Calu3 (cell line): ENCODE data around the gene AFP. TPM values are rescaled to one million over a fixed set of nuclear protein-coding genes. Genes with fewer than 3 reads are reported as not detected.
"Not testable (repeated sequence)": the region's sequence is repeated elsewhere in the genome, so short reads cannot be mapped to it uniquely, and the experiment has no call there.

Experiments
- Bru-seq: library from RNA; stranded (reverse); fragments of 400-500 nt; gene quantifications from one replicate; lab custom pipeline; 2021; lab: Mats Ljungman, UMichigan
- BruChase-seq, 2 experiments: library from RNA; stranded (reverse); fragments of 400-500 nt; gene quantifications; one replicate each; lab custom pipeline; 2021; lab: Mats Ljungman, UMichigan
- BruUV-seq: library from RNA; stranded (reverse); fragments of 400-500 nt; replicated peaks from 2 replicates; lab custom pipeline; 2021; lab: Mats Ljungman, UMichigan
- CTCF ChIA-PET: fragments of 300-600 bp; sonication (Branson Sonifier 250); formaldehyde crosslinking; loops from one replicate; lab custom pipeline; 2022; ENCODE audit warnings: antibody characterized with exemption; lab: Charles Lee
- DNase-seq: peaks from one replicate; pipeline ENCODE4 v3.0.0; 2022
- H3K27ac Mint-ChIP-seq: one replicate; pipeline ENCODE4 v1.8.0; 2022; ENCODE audit warnings: mixed read lengths; ENCODE audit not compliant: unreplicated experiment
- H3K27me3 Mint-ChIP-seq: one replicate; pipeline ENCODE4 v1.8.0; 2022; ENCODE audit warnings: mixed read lengths; ENCODE audit not compliant: unreplicated experiment
- H3K36me3 Mint-ChIP-seq: one replicate; pipeline ENCODE4 v1.8.0; 2022; ENCODE audit warnings: mild to moderate bottlenecking, moderate library complexity, mixed read lengths; ENCODE audit not compliant: insufficient read depth, unreplicated experiment
- H3K4me1 Mint-ChIP-seq: one replicate; pipeline ENCODE4 v1.8.0; 2022; ENCODE audit warnings: mild to moderate bottlenecking, low read depth, mixed read lengths; ENCODE audit not compliant: unreplicated experiment
- H3K4me3 Mint-ChIP-seq: one replicate; pipeline ENCODE4 v1.8.0; 2022; ENCODE audit warnings: mild to moderate bottlenecking, low read depth, moderate library complexity, mixed read lengths; ENCODE audit not compliant: unreplicated experiment
- H3K9me3 Mint-ChIP-seq: one replicate; pipeline ENCODE4 v1.8.0; 2022; ENCODE audit warnings: low read depth, mixed read lengths; ENCODE audit not compliant: unreplicated experiment
- CTCF ChIP-seq: fragments of 200-600 bp; IDR thresholded peaks from one replicate; pipeline ENCODE4 v1.8.0; 2022; ENCODE audit warnings: antibody characterized with exemption; ENCODE audit not compliant: unreplicated experiment
- intact Hi-C: fragments of 100-400 bp; cut with micrococcal nuclease; formaldehyde crosslinking; loops from one replicate; pipeline ENCODE4 v1.10.0; 2022; ENCODE audit not compliant: unreplicated experiment
- long read RNA-seq: library from polyadenylated mRNA; stranded (forward); transcript quantifications from one replicate; pipeline ENCODE4 v2.0.0, GENCODE V29; 2022
- total RNA-seq: library from RNA; stranded (reverse); gene quantifications from 2 replicates; pipeline ENCODE4 v1.2.3, GENCODE V29; 2022

The AFP gene
- total RNA-seq (0.24 TPM in 1 of 2 replicates, not detected in the other), Bru-seq, nascent RNA (percentile 4 among the genes with signal in this experiment), BruChase-seq, experiment 1, labeled RNA remaining after a 6-hour chase (percentile 4 among the genes with signal in this experiment), BruChase-seq, experiment 2, labeled RNA remaining after a 2-hour chase (not detected)
- long read RNA-seq: 0 reads

- CTCF ChIA-PET: no interaction called here
- Mint-ChIP-seq H3K9me3 (no peaks in the 10 kb centered on the region), H3K27ac (no peak within 1 kb of the TSS), H3K4me1 (peaks cover 14% of the 10 kb centered on the region), H3K4me3 (no peak within 1 kb of the TSS), H3K36me3 (no peaks in the 10 kb centered on the region), H3K27me3 (no peaks in the 10 kb centered on the region)
- intact Hi-C loops: no loop called here
- BruUV-seq: no TSS peak
- no peak for TF ChIP-seq CTCF
- no peak for DNase-seq
These were observed at the start of gene AFP for GRCh38 chr4:73435984-73436383. TSS of gene AFP (plus strand) at chr4:73436221. CDS start at chr4:73436263, 42 bp downstream.

- no peak for TF ChIP-seq CTCF
- Mint-ChIP-seq H3K36me3 (no peaks in the 10 kb centered on the region), H3K27ac (no peak overlapping the region), H3K27me3 (no peaks in the 10 kb centered on the region), H3K4me3 (no peak overlapping the region), H3K4me1 (no peaks in the 10 kb centered on the region), H3K9me3 (peaks cover 2% of the 10 kb centered on the region)
- BruUV-seq: no TSS peak
- CTCF ChIA-PET: no interaction called here
- no peak for DNase-seq
- intact Hi-C loops: no loop called here
These were observed 48.5 kb upstream of the AFP start for GRCh38 chr4:73387552-73387951.

GRCh38 chr4:73388887-73389286 lies 47.1 kb upstream of the AFP start:
- CTCF ChIA-PET: no interaction called here
- no peak for TF ChIP-seq CTCF
- no TSS peak for BruUV-seq
- Mint-ChIP-seq H3K27ac (no peak overlapping the region), H3K36me3 (no peaks in the 10 kb centered on the region), H3K27me3 (no peaks in the 10 kb centered on the region), H3K4me3 (no peak overlapping the region), H3K9me3 (peaks cover 2% of the 10 kb centered on the region), H3K4me1 (no peaks in the 10 kb centered on the region)
- intact Hi-C loops: no loop called here
- DNase-seq: no peak

- H3K27ac Mint-ChIP-seq, H3K4me3 Mint-ChIP-seq, DNase-seq, H3K27me3 Mint-ChIP-seq, H3K36me3 Mint-ChIP-seq, BruUV-seq, H3K9me3 Mint-ChIP-seq, H3K4me1 Mint-ChIP-seq, CTCF ChIA-PET, intact Hi-C loops: not testable (repeated sequence)
These were observed 46.4 kb upstream of the AFP start for GRCh38 chr4:73389663-73390062.

GRCh38 chr4:73391774-73392173 lies 44.2 kb upstream of the AFP start:
- no peak for TF ChIP-seq CTCF
- Mint-ChIP-seq H3K4me1 (no peaks in the 10 kb centered on the region), H3K36me3 (no peaks in the 10 kb centered on the region), H3K27ac (no peak overlapping the region), H3K27me3 (no peaks in the 10 kb centered on the region), H3K4me3 (no peak overlapping the region), H3K9me3 (no peaks in the 10 kb centered on the region)
- DNase-seq: no peak
- no TSS peak for BruUV-seq
- CTCF ChIA-PET: no interaction called here
- intact Hi-C loops: no loop called here
